ENCODE data around the gene PCSK4.

GRCh38 chr19:1514986-1515721 is 25.0 kb upstream of the PCSK4 start:
- TF ChIP-seq, protein P1, sequence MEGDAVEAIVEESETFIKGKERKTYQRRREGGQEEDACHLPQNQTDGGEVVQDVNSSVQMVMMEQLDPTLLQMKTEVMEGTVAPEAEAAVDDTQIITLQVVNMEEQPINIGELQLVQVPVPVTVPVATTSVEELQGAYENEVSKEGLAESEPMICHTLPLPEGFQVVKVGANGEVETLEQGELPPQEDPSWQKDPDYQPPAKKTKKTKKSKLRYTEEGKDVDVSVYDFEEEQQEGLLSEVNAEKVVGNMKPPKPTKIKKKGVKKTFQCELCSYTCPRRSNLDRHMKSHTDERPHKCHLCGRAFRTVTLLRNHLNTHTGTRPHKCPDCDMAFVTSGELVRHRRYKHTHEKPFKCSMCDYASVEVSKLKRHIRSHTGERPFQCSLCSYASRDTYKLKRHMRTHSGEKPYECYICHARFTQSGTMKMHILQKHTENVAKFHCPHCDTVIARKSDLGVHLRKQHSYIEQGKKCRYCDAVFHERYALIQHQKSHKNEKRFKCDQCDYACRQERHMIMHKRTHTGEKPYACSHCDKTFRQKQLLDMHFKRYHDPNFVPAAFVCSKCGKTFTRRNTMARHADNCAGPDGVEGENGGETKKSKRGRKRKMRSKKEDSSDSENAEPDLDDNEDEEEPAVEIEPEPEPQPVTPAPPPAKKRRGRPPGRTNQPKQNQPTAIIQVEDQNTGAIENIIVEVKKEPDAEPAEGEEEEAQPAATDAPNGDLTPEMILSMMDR (conservative IDR thresholded peaks at IDR 0.05) = no peak
- TF ChIP-seq ZFX (IDR thresholded peaks at IDR 0.05) = no peak

All from C4-2B (cell line).